H1 (cell line): ENCODE data around the gene EDN1.

Experiments
- CTCF ChIP-seq, 3 experiments: IDR thresholded peaks; 1 replicate in 2 of 3; 2 replicates in 1 of 3; pipeline versions ENCODE4 v1.5.1 to v1.6.1; 2011; ENCODE audit warnings: low read length in 3 of 3, mild to moderate bottlenecking in 3 of 3, inconsistent platforms in 2 of 3, low read depth in 1 of 3, moderate library complexity in 1 of 3; ENCODE audit not compliant: insufficient read depth in 1 of 3; ENCODE audit errors: control extremely low read depth in 1 of 3
- EZH2 ChIP-seq: fragments of 200-600 bp; sonication (generic); IDR thresholded peaks from 2 replicates; pipeline ENCODE4 v1.7.1; 2012; ENCODE audit warnings: low read depth, mild to moderate bottlenecking, moderate library complexity, low read length, inconsistent platforms; ENCODE audit not compliant: severe bottlenecking
- MAFK ChIP-seq: IDR thresholded peaks from 2 replicates; pipeline ENCODE4 v1.6.1; 2012; ENCODE audit warnings: low read depth, mild to moderate bottlenecking, improper control_type of control experiment, low read length
- MAX ChIP-seq: IDR thresholded peaks from 2 replicates; pipeline ENCODE4 v1.6.1; 2012; ENCODE audit warnings: inconsistent platforms
- RFX5 ChIP-seq: IDR thresholded peaks from 2 replicates; pipeline ENCODE4 v1.6.1; 2011; ENCODE audit warnings: low read depth, low read length, improper control_type of control experiment, borderline replicate concordance
- TAF1 ChIP-seq: IDR thresholded peaks from 2 replicates; pipeline ENCODE4 v1.6.1; 2011; ENCODE audit warnings: mild to moderate bottlenecking, low read depth, low read length

GRCh38 chr6:12286373-12287110 lies 3.6 kb upstream of the EDN1 start:
- TF ChIP-seq MAX (no peak), TAF1 (no peak), MAFK (no peak), CTCF (IDR thresholded peaks at IDR 0.05; ENCODE audit: control extremely low read depth in 1 of 3, insufficient read depth in 1 of 3, low read depth in 1 of 3, low read length in 3 of 3) (no peak), EZH2 (no peak), RFX5 (no peak)
